GM21529 (cell line): ENCODE results near the gene PTPN4.

Experiments
- ATAC-seq: cut with Tn5 transposase; IDR thresholded peaks from one replicate; pipeline ENCODE4 v1.9.1; 2021; ENCODE audit not compliant: unreplicated experiment

Gene PTPN4

DNA sequence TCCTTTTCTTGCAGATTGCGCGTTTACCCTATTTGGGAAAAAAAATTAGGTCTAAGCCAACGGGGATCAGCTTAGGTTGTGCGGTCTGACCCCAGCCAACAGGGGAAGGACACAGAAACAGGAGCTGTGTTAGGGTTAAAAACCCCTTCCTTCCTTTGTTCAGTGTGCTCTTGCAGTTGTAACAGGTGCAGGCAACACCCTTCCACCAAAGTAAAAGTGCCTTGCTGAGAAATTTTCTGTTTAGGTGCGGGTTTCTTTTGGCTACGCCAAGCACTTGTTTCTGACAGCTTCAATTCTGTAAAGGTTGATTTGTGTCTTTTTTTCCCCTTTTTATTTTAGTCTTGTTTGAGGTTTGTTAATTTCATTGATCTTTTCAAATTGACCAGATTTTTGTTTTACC lies 92.5 kb downstream of the PTPN4 start:
- ATAC-seq = no peak

GRCh38 chr2:119853777-119854399 lies 94.2 kb downstream of the PTPN4 start:
- ATAC-seq = no peak

GRCh38 chr2:119856469-119856901 lies 96.8 kb downstream of the PTPN4 start:
- ATAC-seq = no peak

DNA sequence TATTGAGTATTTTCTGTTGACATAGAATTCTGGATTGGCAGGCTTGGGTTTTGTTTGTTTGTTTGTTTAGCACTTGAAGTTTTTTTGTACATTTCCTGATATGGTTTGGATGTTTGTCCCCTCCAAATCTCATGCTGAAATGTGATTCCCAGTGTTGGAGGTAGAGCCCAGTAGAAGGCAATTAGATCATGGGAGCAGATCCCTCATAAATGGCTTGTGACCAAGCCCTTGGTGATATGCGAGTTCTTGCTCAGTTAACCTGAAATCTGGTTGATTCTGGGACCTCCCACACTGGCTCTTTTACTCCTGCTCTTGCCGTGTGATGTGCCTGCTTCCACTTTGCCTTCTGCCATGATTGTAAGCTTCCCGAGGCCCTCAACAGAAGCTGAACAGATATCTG lies 98.0 kb downstream of the PTPN4 start:
- no peak for ATAC-seq

- ATAC-seq = no peak
Observed at GRCh38 chr2:119859528-119859927, 99.8 kb downstream of the PTPN4 start.

DNA sequence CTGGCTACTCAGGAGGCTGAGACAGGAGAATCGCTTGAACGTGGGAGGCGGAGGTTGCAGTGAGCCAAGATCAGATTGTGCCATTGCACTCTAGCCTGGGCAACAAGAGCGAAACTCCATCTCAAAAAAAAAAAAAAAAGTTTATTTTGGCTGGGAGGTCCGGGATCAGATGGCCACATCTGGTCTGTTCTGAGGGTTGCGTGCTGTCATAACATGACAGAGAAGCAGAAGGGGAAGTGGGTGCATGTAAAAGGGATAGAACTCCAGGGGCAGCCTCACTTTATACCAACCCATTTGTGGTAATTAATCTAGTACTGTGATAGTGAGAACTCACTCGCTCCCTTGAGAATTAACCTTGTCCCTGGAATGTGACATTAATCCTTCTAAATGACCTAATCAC lies 101.2 kb downstream of the PTPN4 start:
- ATAC-seq = no peak

DNA sequence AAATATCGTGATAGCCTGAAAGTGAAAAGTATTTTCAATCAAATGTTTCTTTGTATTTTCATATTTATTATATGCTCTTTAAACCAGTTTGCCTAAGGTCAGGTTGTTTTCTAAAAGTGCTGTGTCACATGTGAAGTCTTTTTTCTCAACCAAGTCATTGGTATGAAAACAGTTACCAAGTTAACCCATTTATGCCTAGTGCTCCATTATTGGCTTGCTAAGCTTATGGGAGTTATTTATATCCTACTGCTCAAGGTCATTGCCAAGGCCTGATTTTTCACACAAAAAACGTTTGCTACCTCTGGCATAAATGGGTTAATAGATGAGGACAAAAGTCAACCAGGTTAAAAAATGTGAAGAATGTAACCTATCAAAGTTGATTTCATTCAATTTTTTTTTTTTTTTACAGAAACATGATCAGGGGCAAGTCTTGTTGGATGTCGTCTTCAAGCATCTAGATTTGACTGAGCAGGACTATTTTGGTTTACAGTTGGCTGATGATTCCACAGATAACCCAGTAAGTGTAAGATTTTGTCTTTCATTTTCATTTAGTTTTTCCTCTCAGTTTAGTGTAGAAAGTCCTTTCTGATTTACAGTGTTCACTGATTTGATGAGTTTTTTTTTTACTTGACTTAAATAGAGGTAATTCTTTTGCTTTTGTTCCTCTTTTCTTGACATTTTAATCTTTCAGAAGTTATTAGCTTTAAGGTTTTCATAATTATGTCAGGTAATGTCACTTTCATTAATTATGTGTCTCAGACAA lies 102.6 kb downstream of the PTPN4 start:
- ATAC-seq = peak; percentile 92

DNA sequence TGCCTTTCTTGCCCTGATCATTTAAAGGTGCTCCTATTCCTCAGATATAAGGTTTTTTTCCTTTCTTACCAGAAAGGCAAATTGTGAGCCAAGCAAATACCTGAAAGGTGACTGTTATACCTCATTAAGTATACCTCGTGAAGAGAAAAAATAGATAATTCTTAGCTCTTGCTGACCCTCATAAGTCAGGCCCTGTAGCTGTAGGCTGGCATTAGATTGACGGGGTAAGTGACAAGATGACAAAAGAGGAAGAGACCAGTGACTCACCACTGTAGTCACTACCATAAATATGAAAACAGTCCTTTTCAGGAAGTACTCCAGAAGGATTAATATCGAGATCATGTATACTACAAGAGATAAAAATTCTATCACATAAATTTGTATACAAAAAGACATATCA lies 104.6 kb downstream of the PTPN4 start:
- ATAC-seq = peak; percentile 47

DNA sequence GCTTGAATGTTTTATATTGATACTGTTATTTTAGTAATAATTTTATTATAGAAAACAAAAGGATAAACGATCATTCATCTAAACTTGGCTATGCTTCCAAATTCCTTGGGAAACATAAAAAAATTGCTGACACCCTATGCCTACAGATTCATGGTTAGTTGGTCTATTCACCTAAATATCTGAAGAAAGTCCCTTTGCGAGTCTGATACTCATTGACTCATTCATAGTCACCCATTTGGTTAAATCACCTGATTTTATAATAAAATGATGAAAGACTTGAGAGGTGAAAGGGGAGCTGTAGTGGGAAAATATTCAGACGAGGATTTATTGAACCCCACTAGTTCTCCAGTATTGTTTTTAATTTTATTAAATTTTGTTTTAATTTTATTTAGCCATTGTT lies 112.0 kb downstream of the PTPN4 start:
- ATAC-seq = no peak

- ATAC-seq = no peak
Observed at GRCh38 chr2:119873350-119874315, 113.9 kb downstream of the PTPN4 start.

DNA sequence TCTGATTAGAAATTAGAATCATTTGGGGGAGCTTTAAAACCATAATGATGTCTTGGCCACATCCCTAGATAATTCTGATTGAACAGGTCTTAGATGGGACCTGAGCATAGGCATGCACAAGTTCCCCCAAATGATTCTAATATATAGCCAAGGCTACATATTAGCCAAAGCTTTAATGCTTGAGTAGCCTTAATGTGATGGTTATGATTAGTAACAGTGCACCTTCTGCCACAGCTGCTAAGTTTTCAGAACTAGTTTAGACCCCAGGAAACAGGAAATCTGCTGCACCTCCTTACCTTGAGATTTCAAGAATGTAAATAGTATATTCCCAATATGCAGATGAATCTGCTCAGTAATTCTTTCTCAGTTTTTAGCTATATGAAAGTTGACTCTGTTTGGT lies 119.8 kb downstream of the PTPN4 start:
- ATAC-seq = peak; percentile 64

GRCh38 chr2:119888680-119889079 lies 129.0 kb downstream of the PTPN4 start:
- no peak for ATAC-seq

GRCh38 chr2:119897736-119898395 lies 138.1 kb downstream of the PTPN4 start:
- no peak for ATAC-seq

GRCh38 chr2:119901013-119901412 lies 141.3 kb downstream of the PTPN4 start:
- ATAC-seq = no peak

DNA sequence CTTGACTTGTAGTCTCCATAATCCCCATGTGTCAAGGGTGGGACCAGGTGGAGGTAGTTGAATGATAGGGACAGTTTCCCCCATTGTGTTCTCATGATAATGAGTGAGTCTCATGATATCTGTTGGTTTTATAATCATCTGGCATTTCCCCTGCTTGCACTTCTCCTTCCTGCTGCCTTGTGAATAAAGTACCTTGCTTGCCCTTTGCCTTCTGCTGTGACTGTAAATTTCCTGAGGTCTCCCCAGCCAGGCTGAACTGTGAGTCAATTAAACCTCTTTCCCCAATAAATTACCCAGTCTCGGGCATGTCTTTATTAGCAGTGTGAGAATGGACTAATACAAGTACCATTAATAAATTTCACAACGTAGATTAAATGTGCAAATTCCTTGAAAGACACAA lies 150.8 kb downstream of the PTPN4 start:
- no peak for ATAC-seq

- ATAC-seq = no peak
Observed at GRCh38 chr2:119914266-119914665, 154.5 kb downstream of the PTPN4 start.

- ATAC-seq = no peak
Observed at GRCh38 chr2:119921825-119922224, 162.1 kb downstream of the PTPN4 start.

DNA sequence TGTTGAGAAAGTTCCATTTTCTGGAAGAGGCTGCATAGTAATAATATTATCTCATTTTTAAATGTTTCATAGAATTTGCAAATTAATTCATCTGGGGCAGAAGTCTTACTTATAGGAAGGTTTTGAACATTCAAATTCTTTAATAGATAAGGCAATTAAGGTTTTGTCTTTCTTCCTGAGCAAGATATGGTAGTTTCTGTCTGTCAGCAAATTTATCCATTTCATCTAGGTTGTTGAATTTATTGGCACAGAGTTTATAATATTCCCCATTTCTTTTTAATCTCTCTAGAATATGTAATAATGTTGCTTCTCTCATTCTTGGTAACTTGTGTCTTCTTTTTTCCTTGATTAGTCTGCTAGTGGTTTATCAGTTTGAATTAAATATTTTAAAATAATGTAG lies 163.0 kb downstream of the PTPN4 start:
- no peak for ATAC-seq

GRCh38 chr2:119929537-119929936 lies 169.8 kb downstream of the PTPN4 start:
- no peak for ATAC-seq

GRCh38 chr2:119932809-119933208 lies 173.1 kb downstream of the PTPN4 start:
- ATAC-seq = no peak

DNA sequence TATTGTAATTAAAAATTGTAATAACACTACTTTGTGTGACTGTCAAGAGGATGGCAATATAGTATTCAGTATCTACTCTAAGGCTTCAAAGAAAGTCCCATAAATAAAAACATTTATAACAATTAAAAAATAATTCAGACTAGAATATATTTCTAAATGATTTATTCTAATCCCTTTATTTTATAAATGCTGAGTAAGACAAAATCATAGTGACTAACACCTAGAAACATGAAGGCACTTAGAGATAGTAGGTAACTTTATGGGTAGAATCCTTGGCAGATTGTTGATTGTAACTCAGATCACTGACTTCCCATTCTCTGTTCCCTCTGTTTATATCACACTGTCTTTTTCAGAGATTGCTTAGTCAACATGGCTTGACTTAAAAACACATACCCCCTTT lies 174.6 kb downstream of the PTPN4 start:
- no peak for ATAC-seq
